ENCODE measurements around the gene PPT2. TPM values are rescaled to one million over a fixed set of nuclear protein-coding genes. Genes with fewer than 3 reads are reported as not detected.
"Not testable (repeated sequence)": the region's sequence is repeated elsewhere in the genome, so short reads cannot be mapped to it uniquely, and the experiment has no call there.

The PPT2 gene
- total RNA-seq, 2 experiments from 2014 or later: 15.4 to 17.1 TPM

GRCh38 chr6:32193096-32193495 lies 39.2 kb downstream of the PPT2 start:
- ATAC-seq; H3K27me3 Mint-ChIP-seq (ENCODE audit: low read depth); H3K9me3 Mint-ChIP-seq (ENCODE audit: insufficient read depth); DNase-seq: not testable (repeated sequence)
- peaks cover 37% of the 10 kb centered on the region for H3K36me3 Mint-ChIP-seq (ENCODE audit: low read depth)
- peak overlapping the region; percentile 97 for H3K27ac Mint-ChIP-seq
- peak overlapping the region; percentile 99 for H3K4me3 Mint-ChIP-seq
- ChIA-PET POLR2A (interaction anchor here (0.6 to 6.5 kb wide), 8 partner anchors 10 to 71 kb away, joined by 3 to 45 read pairs (median 5); partner anchors contain the start of genes AGPAT1, ATF6B, FKBPL and RNF5), CTCF (interaction anchor here (0.6 to 1.9 kb wide), 7 partner anchors 14 to 74 kb away, joined by 3 to 7 read pairs (median 4); partner anchors contain the start of genes AGPAT1 and FKBPL)
- peaks cover 45% of the 10 kb centered on the region for H3K4me1 Mint-ChIP-seq (ENCODE audit: low read depth)

- Mint-ChIP-seq H3K27me3 (ENCODE audit: low read depth) (no peaks in the 10 kb centered on the region), H3K9me3 (ENCODE audit: insufficient read depth) (no peaks in the 10 kb centered on the region), H3K4me1 (ENCODE audit: low read depth) (peaks cover 33% of the 10 kb centered on the region), H3K36me3 (ENCODE audit: low read depth) (peaks cover 24% of the 10 kb centered on the region), H3K27ac (peak overlapping the region; percentile 50), H3K4me3 (peak overlapping the region; percentile 99)
- POLR2A ChIA-PET: interaction anchor here (1.0 to 1.3 kb wide), 2 partner anchors 65 to 534 kb away, joined by 4 to 5 read pairs; partner anchors contain the start of gene C6orf47
- CTCF ChIA-PET: interaction anchor here (0.6 to 2.7 kb wide), 5 partner anchors 15 to 223 kb away, joined by 3 to 25 read pairs (median 3); partner anchors contain the start of genes AGPAT1 and DXO
- DNase-seq (no peak), ATAC-seq (no peak)
Measured at GRCh38 chr6:32194388-32194787, 40.4 kb downstream of the PPT2 start.

GRCh38 chr6:32194825-32195651 lies 41.1 kb downstream of the PPT2 start:
- ATAC-seq: peak; percentile 4
- Mint-ChIP-seq H3K27ac (peak overlapping the region; percentile 92), H3K4me3 (peak overlapping the region; percentile 97), H3K36me3 (ENCODE audit: low read depth) (peaks cover 24% of the 10 kb centered on the region), H3K27me3 (ENCODE audit: low read depth) (no peaks in the 10 kb centered on the region), H3K9me3 (ENCODE audit: insufficient read depth) (no peaks in the 10 kb centered on the region), H3K4me1 (ENCODE audit: low read depth) (peaks cover 33% of the 10 kb centered on the region)
- CTCF ChIA-PET: interaction anchor here (0.6 to 2.7 kb wide), 26 partner anchors 11 to 790 kb away, joined by 3 to 28 read pairs (median 4); partner anchors contain the start of genes AGPAT1, ATF6B, DXO and FKBPL
- peak; percentile 61 for DNase-seq
- POLR2A ChIA-PET: interaction anchor here (1.0 to 1.5 kb wide), 7 partner anchors 18 to 650 kb away, joined by 3 to 6 read pairs (median 4); partner anchors contain the start of genes AGPAT1, C6orf47 and TAP2

GRCh38 chr6:32195652-32195901 lies 41.6 kb downstream of the PPT2 start:
- ChIA-PET CTCF (interaction anchor here (0.8 to 2.7 kb wide), 23 partner anchors 11 to 789 kb away, joined by 3 to 28 read pairs (median 4); partner anchors contain the start of genes AGPAT1, ATF6B, DXO and FKBPL), POLR2A (interaction anchor here (1.0 to 1.5 kb wide), 7 partner anchors 18 to 650 kb away, joined by 3 to 6 read pairs (median 4); partner anchors contain the start of genes AGPAT1, C6orf47 and TAP2)
- peaks cover 33% of the 10 kb centered on the region for H3K4me1 Mint-ChIP-seq (ENCODE audit: low read depth)
- DNase-seq (peak; percentile 100), ATAC-seq (peak; percentile 90)
- peaks cover 18% of the 10 kb centered on the region for H3K36me3 Mint-ChIP-seq (ENCODE audit: low read depth)
- peak overlapping the region; percentile 97 for H3K4me3 Mint-ChIP-seq
- H3K9me3 Mint-ChIP-seq (ENCODE audit: insufficient read depth): no peaks in the 10 kb centered on the region
- no peaks in the 10 kb centered on the region for H3K27me3 Mint-ChIP-seq (ENCODE audit: low read depth)
- H3K27ac Mint-ChIP-seq: peak overlapping the region; percentile 99

DNA sequence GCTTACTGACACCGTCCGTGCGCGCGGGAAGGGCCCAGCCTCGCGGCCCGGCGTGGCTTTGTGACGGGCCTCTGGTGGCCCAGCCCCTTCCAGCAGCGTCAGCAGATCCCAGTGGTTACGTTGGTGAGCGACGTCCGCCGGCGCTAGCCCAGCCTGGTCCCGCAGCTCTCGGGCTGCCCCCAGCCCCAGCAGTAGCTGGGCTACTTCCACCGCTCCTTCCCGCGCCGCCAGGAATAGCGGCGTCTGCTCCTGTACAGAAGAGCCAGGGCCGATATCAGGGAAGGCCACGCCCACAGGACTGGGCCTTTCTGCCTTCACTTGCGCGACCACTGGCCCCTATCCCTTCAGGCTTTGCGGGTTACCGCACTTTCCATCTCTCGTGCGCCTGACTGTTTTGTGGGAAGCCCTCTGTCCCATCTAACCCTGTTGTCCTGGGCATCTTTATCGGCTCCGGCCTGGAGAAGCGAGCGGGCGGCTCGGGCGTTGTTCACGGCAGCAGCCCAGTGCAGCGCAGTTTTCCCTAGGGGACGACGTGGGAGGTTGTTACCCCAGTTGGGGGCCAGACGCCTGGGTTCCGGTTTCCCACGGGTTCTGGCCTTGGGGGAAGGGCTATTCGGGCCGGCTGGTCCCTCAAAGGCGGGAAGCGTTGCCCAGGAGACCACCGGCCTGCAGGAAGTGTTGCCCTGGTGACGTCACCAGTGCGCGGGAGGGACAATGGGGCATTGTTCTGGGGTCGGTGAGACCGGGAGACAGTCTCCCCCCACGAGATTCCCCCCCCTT lies 42.2 kb downstream of the PPT2 start:
- ATAC-seq: peak; percentile 4
- peaks cover 33% of the 10 kb centered on the region for H3K4me1 Mint-ChIP-seq (ENCODE audit: low read depth)

DNA sequence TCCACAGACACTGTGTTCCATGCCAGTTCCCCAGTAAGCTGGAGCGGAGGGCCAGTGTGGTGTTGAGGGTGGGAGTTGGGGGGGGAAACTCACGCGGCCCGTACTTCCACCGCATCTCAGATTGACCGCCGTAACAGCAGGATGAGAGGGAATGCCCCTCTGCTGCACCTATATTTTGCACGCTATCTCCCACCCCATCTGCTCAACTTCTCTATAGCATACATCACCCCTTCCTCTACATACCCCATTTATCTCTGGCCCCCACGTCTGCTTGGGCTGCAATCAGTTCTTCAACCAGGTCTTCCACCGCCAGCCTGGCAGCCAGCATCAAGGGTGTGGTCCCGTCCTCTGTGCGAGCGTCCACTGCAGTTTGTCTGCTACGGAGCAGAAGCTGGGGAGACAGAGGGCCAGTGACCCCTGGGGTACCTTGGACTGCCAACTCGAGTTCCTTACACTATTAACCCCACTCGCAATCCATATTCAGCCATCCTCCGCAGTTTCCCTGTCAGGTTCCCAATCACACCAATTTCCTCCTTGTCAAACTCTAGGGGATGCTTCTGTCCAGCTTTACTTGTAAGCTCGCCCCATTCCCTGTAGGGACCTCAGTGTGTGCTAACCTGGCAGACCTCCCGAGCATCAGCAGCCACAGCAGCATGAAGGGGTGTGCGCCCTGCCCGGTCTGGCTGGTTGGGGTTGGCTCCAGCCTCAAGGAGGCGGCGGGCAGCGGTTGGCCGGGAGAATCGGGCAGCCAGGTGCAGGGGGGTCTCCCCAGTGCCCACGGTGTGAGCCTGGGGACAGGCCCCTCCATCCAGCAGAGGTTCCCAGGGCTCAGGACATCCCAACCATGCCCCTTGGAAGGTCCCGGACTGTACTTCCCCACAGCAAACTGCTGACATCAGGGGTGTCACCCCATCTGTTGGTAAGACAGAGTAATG lies 43.0 kb downstream of the PPT2 start:
- Mint-ChIP-seq H3K4me1 (ENCODE audit: low read depth) (peaks cover 33% of the 10 kb centered on the region), H3K9me3 (ENCODE audit: insufficient read depth) (no peaks in the 10 kb centered on the region), H3K36me3 (ENCODE audit: low read depth) (peaks cover 6% of the 10 kb centered on the region), H3K27me3 (ENCODE audit: low read depth) (no peaks in the 10 kb centered on the region), H3K27ac (peak overlapping the region; percentile 99), H3K4me3 (peak overlapping the region; percentile 97)
- no peak for ATAC-seq
- no peak for DNase-seq
- ChIA-PET POLR2A (interaction anchor here (0.6 to 1.1 kb wide), 5 partner anchors 21 to 1320 kb away, joined by 3 to 5 read pairs (median 3); partner anchors contain the start of gene ATF6B), CTCF (interaction anchor here (1.4 to 2.7 kb wide), 3 partner anchors 20 to 78 kb away, joined by 4 to 28 read pairs (median 25); partner anchors contain the start of genes AGPAT1, ATF6B and FKBPL)

More for the DNA sequence above, 42.2 kb downstream of the PPT2 start:
- H3K27ac Mint-ChIP-seq: peak overlapping the region; percentile 99
- no peaks in the 10 kb centered on the region for H3K9me3 Mint-ChIP-seq (ENCODE audit: insufficient read depth)
- no peaks in the 10 kb centered on the region for H3K27me3 Mint-ChIP-seq (ENCODE audit: low read depth)
- H3K36me3 Mint-ChIP-seq (ENCODE audit: low read depth): peaks cover 15% of the 10 kb centered on the region
- H3K4me3 Mint-ChIP-seq: peak overlapping the region; percentile 97
- peak; percentile 76 for DNase-seq
- CTCF ChIA-PET: interaction anchor here (0.8 to 2.7 kb wide), 22 partner anchors 10 to 789 kb away, joined by 3 to 28 read pairs (median 4); partner anchors contain the start of genes AGPAT1, ATF6B, DXO and FKBPL
- POLR2A ChIA-PET: interaction anchor here (0.6 to 1.5 kb wide), 10 partner anchors 19 to 1319 kb away, joined by 3 to 6 read pairs (median 4); partner anchors contain the start of genes AGPAT1 and TAP2

DNA sequence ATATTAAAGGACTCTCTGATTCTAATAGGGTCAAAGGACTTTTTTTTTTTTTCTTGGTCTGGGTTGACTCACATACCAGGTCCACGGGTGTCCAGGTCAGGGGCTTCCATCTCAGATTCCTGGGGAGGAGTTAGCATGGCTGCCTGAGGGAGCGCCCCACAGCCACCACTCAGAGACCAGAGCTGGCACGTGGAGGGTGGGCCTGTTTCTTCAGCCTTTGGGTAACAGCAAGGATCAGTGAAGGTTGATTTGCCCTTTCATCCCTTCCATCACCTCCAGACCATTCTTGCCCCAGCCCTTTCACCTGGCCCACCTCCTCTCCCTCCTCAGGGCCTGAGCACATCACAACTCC lies 44.4 kb downstream of the PPT2 start:
- ChIA-PET POLR2A (no interaction called here), CTCF (no interaction called here)
- ATAC-seq (no peak), DNase-seq (no peak)
- Mint-ChIP-seq H3K36me3 (ENCODE audit: low read depth) (peaks cover 1% of the 10 kb centered on the region), H3K9me3 (ENCODE audit: insufficient read depth) (no peaks in the 10 kb centered on the region), H3K4me3 (no peak overlapping the region), H3K4me1 (ENCODE audit: low read depth) (peaks cover 30% of the 10 kb centered on the region), H3K27me3 (ENCODE audit: low read depth) (no peaks in the 10 kb centered on the region), H3K27ac (no peak overlapping the region)

DNA sequence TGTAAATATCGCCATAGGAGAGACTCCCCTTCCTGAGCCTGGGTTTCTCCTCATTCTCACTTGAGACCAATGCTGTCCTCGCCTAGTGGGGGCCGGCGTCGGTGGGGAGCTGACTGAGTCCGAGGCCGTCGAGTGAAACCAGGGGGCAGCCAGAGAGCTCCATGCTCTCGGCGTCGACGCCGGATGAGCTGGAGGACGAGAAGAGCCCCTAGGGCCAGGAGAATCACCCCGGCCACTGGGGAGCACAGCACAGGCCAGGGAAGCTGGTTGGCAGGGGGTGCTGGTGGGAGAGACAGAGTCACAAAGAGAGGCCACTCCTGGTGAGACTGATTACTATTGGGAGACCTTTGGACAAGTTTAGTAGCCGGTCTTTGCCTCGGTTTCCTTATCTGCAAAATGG lies 44.9 kb downstream of the PPT2 start:
- peaks cover 25% of the 10 kb centered on the region for H3K4me1 Mint-ChIP-seq (ENCODE audit: low read depth)
- DNase-seq (no peak), ATAC-seq (no peak)
- no peak overlapping the region for H3K27ac Mint-ChIP-seq
- ChIA-PET CTCF (no interaction called here), POLR2A (no interaction called here)
- peaks cover 2% of the 10 kb centered on the region for H3K27me3 Mint-ChIP-seq (ENCODE audit: low read depth)
- H3K4me3 Mint-ChIP-seq: no peak overlapping the region
- H3K36me3 Mint-ChIP-seq (ENCODE audit: low read depth): peaks cover 1% of the 10 kb centered on the region
- no peaks in the 10 kb centered on the region for H3K9me3 Mint-ChIP-seq (ENCODE audit: insufficient read depth)

DNA sequence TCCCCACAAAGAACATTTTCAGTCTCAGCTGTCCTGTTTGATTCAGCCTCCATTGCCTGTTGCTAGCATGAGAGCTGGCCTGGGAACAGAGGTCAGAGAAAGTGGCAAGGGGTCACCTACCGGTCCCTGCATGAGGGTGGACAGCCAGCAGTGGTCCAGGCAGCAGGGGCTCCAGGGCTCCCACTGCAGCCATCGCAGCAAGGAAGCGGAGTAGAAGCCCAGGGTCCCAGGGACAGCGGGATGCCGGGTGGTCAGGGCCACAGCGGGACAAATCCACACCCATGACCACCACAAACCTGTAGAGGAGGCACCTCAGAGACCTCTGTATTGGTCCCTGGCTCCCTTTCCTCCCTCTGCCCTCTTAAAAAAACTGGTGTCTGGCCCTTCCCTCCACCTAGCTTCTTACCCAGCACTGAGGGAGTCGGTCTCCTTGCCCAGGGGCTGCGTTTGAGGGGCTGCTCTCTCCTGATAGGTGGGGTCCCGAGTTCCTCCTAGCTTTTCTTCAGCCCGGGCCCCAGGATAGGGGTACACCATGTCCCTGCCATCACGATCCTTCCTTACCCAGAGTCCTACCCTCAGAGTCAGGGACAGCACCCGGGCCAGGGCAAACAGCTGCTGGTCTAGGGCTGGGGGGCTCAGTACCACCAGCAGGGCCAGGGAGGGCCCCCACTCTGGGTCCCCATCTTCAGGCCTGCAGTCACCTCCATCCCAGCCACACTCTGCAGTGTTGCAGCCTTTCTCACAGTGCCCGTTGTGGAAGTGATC lies 47.0 kb downstream of the PPT2 start:
- Mint-ChIP-seq H3K36me3 (ENCODE audit: low read depth) (peaks cover 1% of the 10 kb centered on the region), H3K27ac (no peak overlapping the region), H3K4me1 (ENCODE audit: low read depth) (peaks cover 9% of the 10 kb centered on the region), H3K27me3 (ENCODE audit: low read depth) (peaks cover 11% of the 10 kb centered on the region), H3K4me3 (no peak overlapping the region), H3K9me3 (ENCODE audit: insufficient read depth) (no peaks in the 10 kb centered on the region)
- ATAC-seq: no peak
- no peak for DNase-seq
- POLR2A ChIA-PET: no interaction called here
- CTCF ChIA-PET: no interaction called here

GRCh38 chr6:32202186-32202585 lies 48.2 kb downstream of the PPT2 start:
- H3K4me3 Mint-ChIP-seq: no peak overlapping the region
- ChIA-PET CTCF (interaction anchor here (0.6 kb wide), 1 partner anchor 40 kb away, joined by 4 read pairs; no protein-coding TSS in a partner anchor), POLR2A (no interaction called here)
- DNase-seq (no peak), ATAC-seq (no peak)
- H3K9me3 Mint-ChIP-seq (ENCODE audit: insufficient read depth): no peaks in the 10 kb centered on the region
- no peaks in the 10 kb centered on the region for H3K36me3 Mint-ChIP-seq (ENCODE audit: low read depth)
- H3K27ac Mint-ChIP-seq: no peak overlapping the region
- peaks cover 15% of the 10 kb centered on the region for H3K27me3 Mint-ChIP-seq (ENCODE audit: low read depth)
- peaks cover under 1% of the 10 kb centered on the region for H3K4me1 Mint-ChIP-seq (ENCODE audit: low read depth)
